Activated T-helper 1 cell treated with anti-CD3 and anti-CD28 coated beads, Interleukin-12 subunit alpha, Interleukin-12 subunit beta, Interleukin-2, Interleukin-4 antibody, amounts not matched to agents 30 ng/mL and 10 ng/mL and 1 ng/mL, durations not matched to agents 14 hours and 24 hours and 36 hours (primary cell): ENCODE measurements around the gene C1orf53. TPM values are rescaled to one million over a fixed set of nuclear protein-coding genes. Genes with fewer than 3 reads are reported as not detected.
"Not testable (repeated sequence)": the region's sequence is repeated elsewhere in the genome, so short reads cannot be mapped to it uniquely, and the experiment has no call there.

Source experiments
- DNase-seq: peaks from one replicate; pipeline ENCODE4 v3.0.0; 2021; ENCODE audit warnings: low spot score
- H3K27ac Mint-ChIP-seq: one replicate; pipeline ENCODE4 v1.8.0; 2021; ENCODE audit warnings: mild to moderate bottlenecking, mixed read lengths
- H3K27me3 Mint-ChIP-seq: one replicate; pipeline ENCODE4 v1.8.0; 2022; ENCODE audit warnings: mild to moderate bottlenecking, moderate library complexity, mixed read lengths; ENCODE audit not compliant: insufficient read depth
- H3K36me3 Mint-ChIP-seq: one replicate; pipeline ENCODE4 v1.8.0; 2021; ENCODE audit warnings: low read depth, mixed read lengths
- H3K4me1 Mint-ChIP-seq: one replicate; pipeline ENCODE4 v1.8.0; 2021; ENCODE audit warnings: low read depth, mixed read lengths
- H3K4me3 Mint-ChIP-seq: one replicate; pipeline ENCODE4 v1.8.0; 2021; ENCODE audit warnings: mild to moderate bottlenecking, moderate library complexity, mixed read lengths
- H3K9me3 Mint-ChIP-seq: one replicate; pipeline ENCODE4 v1.8.0; 2021; ENCODE audit warnings: mixed read lengths
- intact Hi-C: fragments of 100-400 bp; cut with micrococcal nuclease; formaldehyde crosslinking; loops from one replicate; pipeline ENCODE4 v1.15.1; 2024
- total RNA-seq: library from RNA; stranded (reverse); gene quantifications from 2 replicates; pipeline ENCODE4 v1.2.3, GENCODE V29; 2022

C1orf53 gene
- total RNA-seq: 0.81 and 1.3 TPM in 2 replicates

DNA sequence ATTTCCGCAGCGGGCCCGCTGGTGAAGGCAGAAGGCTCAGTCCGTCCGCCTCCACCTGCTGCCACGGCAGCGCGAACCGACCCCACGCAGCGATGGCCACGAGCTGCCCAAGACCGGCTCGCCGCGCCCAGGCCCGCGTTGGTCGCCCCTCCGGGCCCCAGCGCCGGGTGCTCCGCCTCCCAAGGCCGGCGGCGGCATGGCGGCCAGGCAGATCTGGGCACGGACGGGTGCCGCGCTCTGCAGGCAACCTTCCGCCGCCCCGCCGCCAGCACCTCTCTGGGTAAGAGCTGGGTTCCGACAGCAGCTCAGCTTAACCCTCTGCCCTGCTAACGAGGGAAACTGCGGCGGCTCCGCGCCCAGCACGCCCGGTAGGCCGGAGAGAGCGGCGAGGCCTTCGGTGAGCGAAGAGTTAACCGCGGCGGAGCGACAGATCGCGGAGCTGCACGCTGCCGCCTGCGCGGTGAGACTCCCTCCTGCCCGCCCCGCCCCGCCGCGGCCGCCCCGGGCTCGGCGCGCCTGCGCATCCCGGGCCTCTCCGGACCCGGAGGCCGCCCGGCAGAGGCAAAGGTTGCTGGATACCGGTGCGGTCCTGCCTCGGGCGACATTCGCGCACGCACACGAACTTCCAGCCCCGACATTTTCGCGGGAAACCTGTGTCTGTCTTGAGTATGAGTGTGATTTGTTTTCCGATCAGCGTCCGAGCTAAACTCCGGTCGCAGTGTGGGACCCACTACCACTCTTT is at the start of gene C1orf53:
C1orf53 (plus strand) TSS at position 177 of the 742 bp plus-strand sequence; CDS start at position 197, 20 bp downstream.
- DNase-seq: peak; percentile 78
- intact Hi-C loops: loop anchor here (1.0 to 10.0 kb wide), 6 partner anchors 8 to 782 kb away; partner anchors contain the start of gene NEK7
- H3K27ac Mint-ChIP-seq: peak within 1 kb of the TSS; percentile 93

DNA sequence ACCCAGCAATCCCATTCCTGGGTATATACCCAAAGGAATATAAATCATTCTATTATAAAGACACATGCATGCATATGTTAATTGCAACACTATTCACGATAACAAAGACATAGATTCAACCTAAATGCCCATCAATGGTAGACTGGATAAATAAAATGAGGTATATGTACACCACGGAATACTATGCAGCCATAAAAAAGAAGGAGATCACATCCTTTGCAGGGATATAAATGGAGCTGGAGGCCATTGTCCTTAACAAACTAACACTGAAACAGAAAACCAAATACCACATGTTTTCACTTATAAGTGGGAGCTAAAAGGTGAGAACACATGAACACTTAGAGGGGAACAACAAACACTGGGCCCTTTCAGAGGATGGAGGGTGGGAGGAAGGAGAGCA is 46.7 kb upstream of the C1orf53 start:
- H3K36me3 Mint-ChIP-seq, H3K27me3 Mint-ChIP-seq, H3K4me1 Mint-ChIP-seq, H3K9me3 Mint-ChIP-seq, intact Hi-C loops, H3K27ac Mint-ChIP-seq, H3K4me3 Mint-ChIP-seq, DNase-seq: not testable (repeated sequence)

More for the DNA sequence above, at the start of gene C1orf53:
- Mint-ChIP-seq H3K36me3 (peaks cover 4% of the 10 kb centered on the region), H3K9me3 (no peaks in the 10 kb centered on the region), H3K4me3 (peak within 1 kb of the TSS; percentile 91), H3K27me3 (peaks cover 55% of the 10 kb centered on the region), H3K4me1 (peaks cover 17% of the 10 kb centered on the region)

DNA sequence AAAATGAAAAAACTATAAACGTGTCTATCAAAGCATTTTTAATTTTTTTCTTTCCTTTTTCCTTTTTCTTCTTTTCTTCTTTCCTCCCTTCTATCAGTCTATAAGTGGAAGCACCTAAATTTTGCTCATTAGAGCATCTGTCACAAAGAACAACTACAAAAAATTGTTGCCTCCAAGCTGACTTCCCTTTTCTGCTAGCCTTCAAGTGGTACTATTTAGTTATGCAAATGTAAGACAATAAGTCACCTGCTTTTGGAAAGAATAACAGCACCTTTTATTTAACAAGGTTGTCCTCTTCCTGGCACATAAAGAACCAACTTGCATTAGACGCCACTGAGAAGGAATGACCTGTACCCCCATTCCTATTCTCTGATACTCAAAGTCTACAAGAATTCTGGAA is 45.0 kb upstream of the C1orf53 start:
- Mint-ChIP-seq H3K9me3 (no peaks in the 10 kb centered on the region), H3K36me3 (no peaks in the 10 kb centered on the region), H3K27me3 (peaks cover 1% of the 10 kb centered on the region), H3K4me3 (no peak overlapping the region), H3K27ac (no peak overlapping the region), H3K4me1 (no peaks in the 10 kb centered on the region)
- intact Hi-C loops: no loop called here
- no peak for DNase-seq

DNA sequence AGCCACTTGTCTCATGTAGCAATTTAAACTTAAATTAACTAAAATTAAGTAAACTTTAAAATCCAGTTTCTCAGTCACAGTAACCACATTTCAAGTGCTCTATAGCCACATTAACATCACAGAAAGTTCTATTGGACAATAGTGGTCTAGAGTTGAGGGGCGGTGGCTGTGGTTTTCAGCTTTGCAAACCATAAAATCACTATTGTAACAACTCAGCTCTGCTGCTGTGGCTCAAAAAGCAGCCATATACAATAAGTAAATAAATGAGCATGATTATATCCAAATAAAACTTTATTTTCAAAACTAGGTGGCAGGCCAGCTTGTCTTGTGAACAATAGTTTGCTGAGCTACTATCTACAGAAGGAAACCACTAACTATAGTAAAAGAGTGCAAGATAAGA is 43.4 kb upstream of the C1orf53 start:
- Mint-ChIP-seq H3K9me3 (no peaks in the 10 kb centered on the region), H3K4me1 (no peaks in the 10 kb centered on the region), H3K4me3 (no peak overlapping the region), H3K27me3 (peaks cover 1% of the 10 kb centered on the region), H3K27ac (no peak overlapping the region), H3K36me3 (no peaks in the 10 kb centered on the region)
- intact Hi-C loops: no loop called here
- DNase-seq: no peak

DNA sequence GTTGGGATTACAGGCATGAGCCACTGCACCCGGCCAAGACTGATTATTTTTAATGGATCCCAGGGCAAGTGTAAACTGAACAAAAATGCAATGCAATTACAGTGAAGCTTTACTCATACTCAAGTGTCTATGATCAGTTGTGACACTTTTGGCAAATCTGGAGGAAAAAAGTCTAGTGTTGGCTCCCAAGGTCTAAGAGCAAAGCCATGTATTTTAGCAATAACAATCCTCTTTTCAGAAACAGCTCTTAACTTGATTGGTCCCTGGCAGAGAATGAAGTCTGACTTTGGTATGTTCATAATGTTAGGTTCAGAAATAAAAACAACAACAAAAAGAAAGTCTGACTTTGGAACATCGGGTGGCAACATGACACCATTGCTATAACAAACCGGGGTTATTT is 40.2 kb upstream of the C1orf53 start:
- intact Hi-C loops: no loop called here
- peaks cover 13% of the 10 kb centered on the region for H3K27me3 Mint-ChIP-seq

DNA sequence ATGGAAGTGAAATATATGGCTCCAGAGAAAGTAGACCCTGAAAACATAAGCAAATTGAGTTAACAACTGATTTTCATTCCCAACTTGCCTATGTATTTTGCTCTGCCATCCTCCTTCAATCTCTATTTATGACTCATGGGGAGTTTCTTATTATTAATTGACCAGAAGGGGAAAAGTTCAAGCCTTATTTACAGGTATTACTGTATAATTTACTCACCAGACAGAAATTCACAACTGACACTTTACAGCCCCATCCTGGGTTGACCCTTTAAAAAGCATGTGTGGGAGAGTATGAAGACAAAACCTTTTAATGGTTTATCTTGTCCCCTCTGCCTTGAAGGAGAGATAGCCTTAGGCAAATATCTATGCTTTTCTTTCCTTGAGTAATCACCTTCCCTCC is 39.8 kb upstream of the C1orf53 start:
- Mint-ChIP-seq H3K27ac (no peak overlapping the region), H3K9me3 (no peaks in the 10 kb centered on the region), H3K27me3 (peaks cover 13% of the 10 kb centered on the region), H3K4me1 (no peaks in the 10 kb centered on the region), H3K36me3 (no peaks in the 10 kb centered on the region), H3K4me3 (no peak overlapping the region)
- intact Hi-C loops: no loop called here
- no peak for DNase-seq

More for the DNA sequence above, 40.2 kb upstream of the C1orf53 start:
- no peaks in the 10 kb centered on the region for H3K36me3 Mint-ChIP-seq
- DNase-seq: no peak
- H3K27ac Mint-ChIP-seq: no peak overlapping the region
- no peaks in the 10 kb centered on the region for H3K9me3 Mint-ChIP-seq
- no peak overlapping the region for H3K4me3 Mint-ChIP-seq
- no peaks in the 10 kb centered on the region for H3K4me1 Mint-ChIP-seq

DNA sequence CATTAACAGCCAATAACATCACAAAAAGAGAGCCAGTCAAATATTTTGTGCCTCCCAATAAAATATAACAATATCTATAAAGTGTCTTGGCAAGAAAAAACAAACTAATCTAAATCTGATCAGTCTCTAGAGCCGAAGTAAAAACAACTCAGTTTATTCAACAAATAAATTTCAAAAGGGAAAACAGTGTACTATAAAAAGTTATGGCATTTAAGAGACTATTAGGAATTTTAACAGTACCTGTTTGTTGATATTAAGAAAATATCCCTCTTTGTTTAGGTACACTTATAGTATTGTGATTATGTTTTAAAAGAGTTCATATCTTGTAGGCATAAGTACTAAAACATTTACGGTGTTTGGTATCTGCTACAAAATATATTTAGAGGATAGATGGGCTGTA is 36.6 kb upstream of the C1orf53 start:
- no peaks in the 10 kb centered on the region for H3K9me3 Mint-ChIP-seq
- intact Hi-C loops: loop anchor here (5.0 kb wide), 1 partner anchor 174 kb away; no protein-coding TSS in a partner anchor
- no peaks in the 10 kb centered on the region for H3K4me1 Mint-ChIP-seq
- no peak overlapping the region for H3K27ac Mint-ChIP-seq
- H3K27me3 Mint-ChIP-seq: peaks cover 26% of the 10 kb centered on the region
- H3K36me3 Mint-ChIP-seq: no peaks in the 10 kb centered on the region
- no peak for DNase-seq
- H3K4me3 Mint-ChIP-seq: no peak overlapping the region

DNA sequence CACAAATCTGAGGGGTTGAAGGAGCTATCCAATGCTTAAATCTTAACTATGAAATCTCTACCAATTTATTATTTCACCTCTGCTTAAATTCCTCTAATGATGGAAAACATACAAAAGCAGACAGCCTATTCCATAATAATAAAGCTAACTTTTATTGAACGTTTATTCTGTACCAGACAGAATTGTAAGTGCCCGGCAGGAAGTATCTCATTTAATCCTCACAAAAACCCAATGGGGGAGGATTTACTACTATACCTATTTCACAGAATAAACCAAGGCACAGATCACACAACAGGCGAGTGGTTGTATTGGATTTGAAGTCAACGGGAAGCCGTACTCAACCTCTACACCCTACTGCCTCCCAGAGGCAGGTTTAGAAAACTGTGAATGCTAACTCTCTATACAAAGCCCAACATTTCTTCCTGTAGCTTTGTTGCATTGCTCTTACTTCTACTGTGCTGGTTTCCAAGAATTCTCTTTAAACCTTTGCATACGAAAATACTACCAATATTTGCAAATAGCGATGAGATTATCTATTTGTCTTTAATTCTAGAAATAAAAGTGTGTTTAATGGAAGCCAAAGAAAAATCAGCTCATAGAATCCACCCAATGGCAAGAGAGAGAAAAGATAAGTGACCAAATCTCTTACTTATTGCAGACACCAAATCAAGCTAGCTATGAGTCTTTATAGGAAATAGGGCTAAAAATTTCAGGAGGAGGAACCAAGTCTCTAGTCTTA is 33.5 kb upstream of the C1orf53 start:
- Mint-ChIP-seq H3K36me3 (no peaks in the 10 kb centered on the region), H3K4me1 (no peaks in the 10 kb centered on the region), H3K27ac (no peak overlapping the region), H3K4me3 (no peak overlapping the region), H3K9me3 (no peaks in the 10 kb centered on the region), H3K27me3 (peaks cover 29% of the 10 kb centered on the region)
- DNase-seq: peak; percentile 25
- intact Hi-C loops: loop anchor here (1.0 to 5.0 kb wide), 6 partner anchors 56 to 348 kb away; no protein-coding TSS in a partner anchor

DNA sequence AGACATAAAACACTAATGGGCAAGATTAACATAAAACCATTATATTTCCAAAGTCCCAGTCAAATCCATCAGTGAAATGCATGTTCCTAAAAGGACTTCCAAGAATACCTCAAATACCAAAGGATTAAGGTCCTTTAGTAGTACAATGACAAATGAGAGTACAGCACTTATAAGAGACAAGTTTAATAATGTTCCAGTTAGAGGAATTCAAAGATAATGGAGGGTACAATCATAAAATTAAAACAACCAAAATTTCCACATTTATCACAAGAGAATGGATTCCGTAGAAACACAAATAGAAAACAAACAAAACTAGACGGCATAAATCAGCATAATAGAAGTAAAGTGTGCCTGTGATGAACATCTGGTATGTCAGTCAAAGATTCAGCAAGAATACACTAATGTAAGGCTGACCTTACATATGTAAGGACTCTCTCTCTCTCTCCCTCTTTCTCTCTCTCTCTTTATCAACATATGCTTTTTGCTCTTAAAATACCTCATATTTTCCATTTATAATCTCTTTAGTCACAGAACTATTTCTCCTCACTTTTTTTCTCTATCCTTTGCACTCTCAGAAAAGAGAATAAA is 32.8 kb upstream of the C1orf53 start:
- DNase-seq: no peak
- H3K36me3 Mint-ChIP-seq: no peaks in the 10 kb centered on the region
- no peaks in the 10 kb centered on the region for H3K4me1 Mint-ChIP-seq
- no peak overlapping the region for H3K27ac Mint-ChIP-seq
- peaks cover 30% of the 10 kb centered on the region for H3K27me3 Mint-ChIP-seq
- intact Hi-C loops: loop anchor here (1.0 to 5.0 kb wide), 6 partner anchors 55 to 348 kb away; no protein-coding TSS in a partner anchor
- H3K9me3 Mint-ChIP-seq: no peaks in the 10 kb centered on the region
- no peak overlapping the region for H3K4me3 Mint-ChIP-seq

DNA sequence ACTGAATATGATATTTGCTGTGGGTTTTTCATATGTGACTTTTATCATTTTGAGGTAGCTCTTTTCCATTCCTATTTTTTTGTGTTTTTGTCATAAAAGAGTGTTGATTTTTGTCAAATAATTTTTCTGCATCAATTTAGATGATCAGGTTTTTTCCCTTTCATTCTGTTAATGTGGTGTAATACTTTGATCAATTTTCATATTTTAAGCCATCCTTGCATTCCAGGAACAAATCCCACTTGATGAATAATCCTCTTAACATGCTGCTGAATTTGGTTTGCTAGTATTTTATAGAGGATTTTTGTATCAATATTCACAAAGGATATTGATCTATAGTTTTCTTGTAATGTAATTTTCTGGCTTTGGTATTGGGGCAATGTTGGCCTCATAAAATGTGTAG is 25.5 kb upstream of the C1orf53 start:
- no peak overlapping the region for H3K27ac Mint-ChIP-seq
- no peak overlapping the region for H3K4me3 Mint-ChIP-seq
- H3K36me3 Mint-ChIP-seq: no peaks in the 10 kb centered on the region
- intact Hi-C loops: no loop called here
- peaks cover 15% of the 10 kb centered on the region for H3K27me3 Mint-ChIP-seq
- H3K4me1 Mint-ChIP-seq: no peaks in the 10 kb centered on the region
- no peak for DNase-seq
- peaks cover 14% of the 10 kb centered on the region for H3K9me3 Mint-ChIP-seq

DNA sequence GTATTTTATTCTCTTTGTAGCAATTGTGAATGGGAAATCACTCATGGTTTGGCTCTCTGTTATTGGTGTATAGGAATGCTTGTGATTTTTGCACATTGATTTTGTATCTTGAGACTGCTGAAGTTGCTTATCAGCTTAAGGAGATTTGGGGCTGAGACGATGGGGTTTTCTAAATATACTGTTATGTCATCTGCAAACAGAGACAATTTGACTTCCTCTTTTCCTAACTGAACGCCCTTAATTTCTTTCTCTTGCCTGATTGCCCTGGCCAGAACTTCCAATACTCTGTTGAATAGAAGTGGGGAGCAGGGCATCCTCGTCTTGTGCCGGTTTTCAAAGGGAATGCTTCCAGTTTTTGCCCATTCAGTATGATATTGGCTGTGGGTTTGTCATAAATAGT is 22.0 kb upstream of the C1orf53 start:
- H3K36me3 Mint-ChIP-seq, DNase-seq, H3K4me1 Mint-ChIP-seq, H3K4me3 Mint-ChIP-seq, H3K27ac Mint-ChIP-seq, intact Hi-C loops: not testable (repeated sequence)
- peaks cover 14% of the 10 kb centered on the region for H3K9me3 Mint-ChIP-seq
- H3K27me3 Mint-ChIP-seq: peaks cover 12% of the 10 kb centered on the region

DNA sequence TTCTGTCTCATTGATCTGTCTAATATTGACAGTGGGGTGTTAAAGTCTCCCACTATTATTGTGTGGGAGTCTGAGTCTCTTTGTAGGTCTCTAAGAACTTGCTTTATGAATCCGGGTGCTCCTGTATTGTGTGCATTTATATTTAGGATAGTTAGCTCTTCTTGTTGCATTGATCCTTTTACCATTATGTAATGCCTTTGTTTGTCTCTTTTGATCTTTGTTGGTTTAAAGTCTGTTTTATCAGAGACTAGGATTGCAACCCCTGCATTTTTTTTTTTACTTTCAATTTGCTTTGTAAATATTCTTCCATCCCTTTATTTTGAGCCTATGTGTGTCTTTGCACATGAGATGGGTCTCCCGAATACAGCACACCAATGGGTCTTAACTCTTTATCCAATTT is 20.2 kb upstream of the C1orf53 start:
- intact Hi-C loops, DNase-seq, H3K36me3 Mint-ChIP-seq, H3K27ac Mint-ChIP-seq, H3K4me1 Mint-ChIP-seq, H3K27me3 Mint-ChIP-seq, H3K9me3 Mint-ChIP-seq, H3K4me3 Mint-ChIP-seq: not testable (repeated sequence)

DNA sequence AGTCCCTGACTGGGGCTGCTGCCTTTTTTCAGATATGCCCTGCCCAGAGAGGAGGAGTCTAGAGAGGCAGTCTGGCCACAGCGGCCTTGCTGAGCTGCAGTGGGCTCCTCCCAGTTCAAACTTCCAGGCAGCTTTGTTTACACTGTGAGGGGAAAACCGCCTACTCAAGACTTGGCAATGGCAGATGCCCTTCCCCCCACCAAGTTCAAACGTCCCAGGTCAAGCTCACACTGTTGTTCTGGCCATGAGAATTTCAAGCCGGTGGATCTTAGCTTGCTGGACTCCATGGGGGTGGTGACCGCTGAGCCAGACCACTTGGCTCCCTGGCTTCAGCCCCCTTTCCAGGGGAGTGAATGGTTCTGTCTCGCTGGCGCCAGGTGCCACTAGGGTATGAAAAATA is 18.3 kb upstream of the C1orf53 start:
- Mint-ChIP-seq H3K9me3 (no peaks in the 10 kb centered on the region), H3K4me1 (no peaks in the 10 kb centered on the region), H3K4me3 (no peak overlapping the region), H3K27ac (no peak overlapping the region), H3K27me3 (peaks cover 14% of the 10 kb centered on the region), H3K36me3 (no peaks in the 10 kb centered on the region)
- DNase-seq: no peak
- intact Hi-C loops: no loop called here
